ENCODE measurements around the gene PTPRN. TPM values are rescaled to one million over a fixed set of nuclear protein-coding genes. Genes with fewer than 3 reads are reported as not detected.

PTPRN gene
- total and polyA plus RNA-seq, 2 donors (not counting 3 experiments of a cell fraction or from before 2014, with no cell fraction given), result not detected

DNA sequence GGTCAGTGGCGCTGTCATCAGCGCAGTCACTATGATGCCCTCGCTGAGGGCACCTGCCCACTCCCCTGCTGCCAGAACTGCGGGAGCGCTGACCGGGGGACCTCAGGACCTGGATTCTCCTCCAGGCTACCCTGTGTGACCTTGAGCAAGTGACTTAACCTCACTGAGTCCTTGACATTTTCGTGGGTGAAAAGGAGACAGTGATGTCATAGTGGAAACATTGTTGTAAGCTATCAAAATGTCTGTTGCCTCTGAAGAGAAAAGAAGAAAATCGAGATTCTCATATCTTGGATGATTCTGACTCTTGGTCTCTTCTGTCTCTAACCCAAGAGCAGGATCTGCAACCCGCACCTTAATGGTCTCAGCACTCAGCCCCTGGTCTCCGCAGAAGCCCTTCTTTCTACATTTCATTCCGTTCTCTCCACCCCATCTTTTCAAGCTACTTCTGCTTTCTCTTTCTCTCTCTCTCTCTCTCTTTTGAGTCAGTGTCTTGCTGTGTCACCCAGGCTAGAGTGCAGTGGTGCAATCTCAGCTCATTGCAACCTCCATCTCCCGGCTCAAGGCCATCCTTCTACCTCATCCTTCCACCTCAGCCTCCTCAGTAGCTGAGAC, 54.5 kb downstream of the PTPRN start:
- Histone ChIP-seq H4K20me1 (replicated peaks; ENCODE audit: control insufficient read depth, extremely low read depth, insufficient read depth, low read length) (no peaks in the 10 kb centered on the region), H3K36me3 (ENCODE audit: control insufficient read depth in 2 of 2, extremely low read depth in 1 of 2, insufficient read depth in 2 of 2, low read length in 2 of 2) (no peaks in the 10 kb centered on the region), H3K9ac (replicated peaks; ENCODE audit: extremely low read depth, insufficient read depth, low read length) (no peak overlapping the region), H3K27ac (ENCODE audit: insufficient read depth, low read depth, low read length) (no peak overlapping the region), H3K79me2 (ENCODE audit: control insufficient read depth, insufficient read depth, low read length) (no peaks in the 10 kb centered on the region), H3K4me2 (ENCODE audit: insufficient read depth, low read length) (peak overlapping the region; percentile 78), H3K9me1 (replicated peaks; ENCODE audit: control insufficient read depth, extremely low read depth, insufficient read depth, low read length) (no peaks in the 10 kb centered on the region), H3K4me1 (ENCODE audit: control insufficient read depth, extremely low read depth, insufficient read depth, low read length) (peaks cover 29% of the 10 kb centered on the region), H3K4me3 (replicated peaks in 1 of 3; ENCODE audit: insufficient read depth in 1 of 3, low read depth in 1 of 3, low read length in 3 of 3) (peak overlapping the region in 2 of 3 experiments; percentile 32 to 53), H2AFZ (ENCODE audit: low read depth, low read length) (peak overlapping the region; percentile 92), H3K27me3 (ENCODE audit: control insufficient read depth in 2 of 2, insufficient read depth in 2 of 2, low read length in 2 of 2) (peaks cover 18 to 19% of the 10 kb centered on the region in 2 experiments), H3K9me3 (replicated peaks; ENCODE audit: control insufficient read depth, insufficient read depth, low read length) (no peaks in the 10 kb centered on the region)
- POLR2A ChIA-PET, result interaction anchor here (0.6 to 1.3 kb wide), 2 partner anchors 10 to 24 kb away, joined by 3 to 5 read pairs; partner anchors contain the start of genes GLB1L and STK16
- no TSS peak for BruUV-seq (replicated peaks)
- dilution Hi-C loops (cut with MboI; ENCODE audit: extremely low pct_ligation_motif_present, low sequenced_read_pairs) (no loop called here), intact Hi-C loops (cut with micrococcal nuclease) (no loop called here)
- no peak for FAIRE-seq
- CTCF ChIA-PET, result interaction anchor here (1.0 to 1.4 kb wide), 5 partner anchors 10 to 100 kb away, joined by 3 to 4 read pairs (median 3); partner anchors contain the start of genes DNAJB2, GLB1L and STK16
- no peak for DNase-seq (ENCODE audit: low read depth, low spot score)
- TF ChIP-seq POLR2AphosphoS5 (IDR thresholded peaks at IDR 0.05; ENCODE audit: insufficient read depth, low read depth, low read length) (no peak), MYC (IDR thresholded peaks at IDR 0.05; ENCODE audit: low read depth, low read length) (no peak), POLR2A (IDR thresholded peaks at IDR 0.05; ENCODE audit: low read depth, low read length) (no peak), EZH2 (IDR thresholded peaks at IDR 0.05; ENCODE audit: borderline replicate concordance, low read depth, low read length, severe bottlenecking) (peak; percentile 94), FOS (IDR thresholded peaks at IDR 0.05; ENCODE audit: borderline replicate concordance, insufficient read depth, low read length) (no peak)
- TF ChIP-seq, protein P1, sequence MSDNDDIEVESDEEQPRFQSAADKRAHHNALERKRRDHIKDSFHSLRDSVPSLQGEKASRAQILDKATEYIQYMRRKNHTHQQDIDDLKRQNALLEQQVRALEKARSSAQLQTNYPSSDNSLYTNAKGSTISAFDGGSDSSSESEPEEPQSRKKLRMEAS (IDR thresholded peaks at IDR 0.05; ENCODE audit: insufficient read depth, insufficient read length), result no peak

Data from endothelial cell of umbilical vein (primary cell).